DLD1 (cell line): ENCODE data around the gene MAN2B2.

ENCODE experiments used
- in situ Hi-C: cut with HindIII; loops from 2 replicates; pipeline ENCODE4 v1.10.0; 2017; ENCODE audit warnings: low sequenced_read_pairs

Gene MAN2B2

GRCh38 chr4:6546091-6546490, 28.9 kb upstream of the MAN2B2 start:
- in situ Hi-C loops: no loop called here

GRCh38 chr4:6546681-6547447, 28.1 kb upstream of the MAN2B2 start:
- in situ Hi-C loops: no loop called here

- in situ Hi-C loops: no loop called here
These were observed 26.6 kb upstream of the MAN2B2 start for GRCh38 chr4:6548201-6548881.

GRCh38 chr4:6548882-6549230, 26.1 kb upstream of the MAN2B2 start:
- in situ Hi-C loops: no loop called here

- in situ Hi-C loops: no loop called here
These were observed 25.5 kb upstream of the MAN2B2 start for GRCh38 chr4:6549445-6549844.

- in situ Hi-C loops: no loop called here
These were observed 24.9 kb upstream of the MAN2B2 start for GRCh38 chr4:6549890-6550620.

- in situ Hi-C loops: no loop called here
These were observed 24.2 kb upstream of the MAN2B2 start for GRCh38 chr4:6550821-6551220.

GRCh38 chr4:6551660-6552059, 23.3 kb upstream of the MAN2B2 start:
- in situ Hi-C loops: no loop called here

- in situ Hi-C loops: no loop called here
These were observed 19.5 kb upstream of the MAN2B2 start for GRCh38 chr4:6555519-6555918.

GRCh38 chr4:6556263-6556662, 18.7 kb upstream of the MAN2B2 start:
- in situ Hi-C loops: no loop called here

- in situ Hi-C loops: no loop called here
These were observed 17.8 kb upstream of the MAN2B2 start for GRCh38 chr4:6557185-6557584.

GRCh38 chr4:6557856-6558255, 17.1 kb upstream of the MAN2B2 start:
- in situ Hi-C loops: no loop called here

GRCh38 chr4:6560416-6561172, 14.4 kb upstream of the MAN2B2 start:
- in situ Hi-C loops: no loop called here

GRCh38 chr4:6561173-6561516, 13.8 kb upstream of the MAN2B2 start:
- in situ Hi-C loops: no loop called here

- in situ Hi-C loops: no loop called here
These were observed 13.2 kb upstream of the MAN2B2 start for GRCh38 chr4:6561706-6562371.

GRCh38 chr4:6562931-6563901, 11.8 kb upstream of the MAN2B2 start:
- in situ Hi-C loops: no loop called here

- in situ Hi-C loops: no loop called here
These were observed 10.9 kb upstream of the MAN2B2 start for GRCh38 chr4:6563935-6564645.

- in situ Hi-C loops: no loop called here
These were observed 9.1 kb upstream of the MAN2B2 start for GRCh38 chr4:6565691-6566390.
